ENCODE data around the gene LEP.
A peak's percentile ranks its signal among the peaks of the same experiment; 100 is the strongest.

The LEP gene

GRCh38 chr7:128251337-128251736 is 10.3 kb downstream of the LEP start:
- DNase-seq: no peak

- DNase-seq: no peak
Observed at GRCh38 chr7:128253701-128254100, 12.6 kb downstream of the LEP start.

DNA sequence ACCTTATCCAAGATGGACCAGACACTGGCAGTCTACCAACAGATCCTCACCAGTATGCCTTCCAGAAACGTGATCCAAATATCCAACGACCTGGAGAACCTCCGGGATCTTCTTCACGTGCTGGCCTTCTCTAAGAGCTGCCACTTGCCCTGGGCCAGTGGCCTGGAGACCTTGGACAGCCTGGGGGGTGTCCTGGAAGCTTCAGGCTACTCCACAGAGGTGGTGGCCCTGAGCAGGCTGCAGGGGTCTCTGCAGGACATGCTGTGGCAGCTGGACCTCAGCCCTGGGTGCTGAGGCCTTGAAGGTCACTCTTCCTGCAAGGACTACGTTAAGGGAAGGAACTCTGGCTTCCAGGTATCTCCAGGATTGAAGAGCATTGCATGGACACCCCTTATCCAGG is 13.4 kb downstream of the LEP start:
- DNase-seq: no peak

GRCh38 chr7:128255271-128255670 is 14.2 kb downstream of the LEP start:
- peak; percentile 16 for DNase-seq

GRCh38 chr7:128257458-128257857 is 16.4 kb downstream of the LEP start:
- no peak for DNase-seq

GRCh38 chr7:128259131-128260061 is 18.3 kb downstream of the LEP start:
- DNase-seq: no peak

GRCh38 chr7:128260069-128260795 is 19.2 kb downstream of the LEP start:
- DNase-seq: no peak

GRCh38 chr7:128262273-128263028 is 21.4 kb downstream of the LEP start:
- DNase-seq: no peak

- DNase-seq: no peak
Observed at GRCh38 chr7:128263420-128263819, 22.3 kb downstream of the LEP start.

GRCh38 chr7:128264477-128264876 is 23.4 kb downstream of the LEP start:
- no peak for DNase-seq

DNA sequence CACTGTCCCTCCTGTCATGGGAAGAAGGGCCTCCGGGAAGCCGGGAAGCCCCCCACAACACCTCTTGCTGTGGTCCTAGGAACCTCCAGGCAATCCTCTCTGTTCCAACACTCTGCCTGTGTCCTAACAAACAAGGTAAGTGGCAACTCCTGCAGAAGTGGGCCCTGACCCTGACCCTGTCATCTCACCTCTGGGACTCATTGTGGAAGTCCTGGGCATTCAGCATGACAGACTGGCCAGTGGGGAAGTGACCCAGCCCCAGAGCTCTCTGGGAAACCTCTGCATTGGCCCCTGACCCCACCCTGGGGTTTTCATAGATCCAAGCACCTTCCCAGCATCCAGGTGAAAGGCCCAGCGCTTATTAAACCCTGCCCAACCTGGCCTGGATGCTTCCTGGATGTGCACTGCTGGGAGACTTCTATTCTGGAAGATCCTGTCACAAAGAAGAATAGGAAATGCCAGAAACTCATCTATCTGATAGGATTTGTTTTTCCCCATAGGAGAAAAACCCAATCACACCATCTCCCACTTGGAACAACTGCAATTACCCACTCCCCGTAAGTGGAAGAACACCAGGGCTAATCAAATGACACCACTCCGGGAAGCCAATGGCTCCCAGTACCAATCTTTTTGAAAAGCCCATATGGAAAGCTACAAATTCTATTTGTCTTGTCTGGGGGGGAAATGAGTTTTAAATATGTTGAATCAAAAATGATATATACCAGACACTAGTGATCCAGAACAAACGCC is 24.3 kb downstream of the LEP start:
- no peak for DNase-seq

GRCh38 chr7:128265906-128266300 is 24.8 kb downstream of the LEP start:
- DNase-seq: no peak

- DNase-seq: no peak
Observed at GRCh38 chr7:128266529-128266882, 25.4 kb downstream of the LEP start.

DNA sequence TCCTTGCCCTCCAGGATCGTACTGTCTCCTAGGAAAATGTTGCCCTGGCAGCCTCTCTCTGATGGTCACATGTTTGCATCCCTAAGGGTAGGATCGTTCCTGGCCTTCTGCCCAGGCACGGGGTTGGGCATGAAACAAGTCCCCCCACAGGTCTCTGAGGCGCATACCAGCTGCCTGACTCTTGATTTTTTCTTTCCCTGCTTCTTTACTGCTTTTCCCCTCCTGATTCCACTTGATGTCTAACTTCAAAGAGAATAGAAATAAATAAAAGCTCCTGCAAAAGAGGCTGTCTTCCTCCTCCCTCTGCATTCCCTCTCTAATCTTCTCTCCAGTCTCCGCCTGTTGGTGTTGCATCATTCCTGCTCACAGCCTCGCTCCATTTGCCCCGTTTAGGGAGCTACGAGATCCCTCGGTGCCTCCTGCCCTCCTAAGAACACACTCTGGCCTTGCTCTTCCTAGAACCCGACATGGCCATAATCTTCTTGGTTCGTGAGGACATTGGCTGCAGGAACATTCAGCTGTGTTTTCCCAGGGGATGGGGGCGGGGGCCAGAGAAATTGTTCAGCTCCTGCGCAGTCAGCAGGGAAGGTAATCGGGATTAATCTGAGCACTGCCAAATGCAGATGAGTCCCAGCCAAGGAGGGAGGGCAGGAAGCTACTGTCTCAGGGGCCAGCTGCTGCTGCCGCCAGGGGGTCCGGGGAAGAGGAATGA is 26.0 kb downstream of the LEP start:
- DNase-seq: no peak

DNA sequence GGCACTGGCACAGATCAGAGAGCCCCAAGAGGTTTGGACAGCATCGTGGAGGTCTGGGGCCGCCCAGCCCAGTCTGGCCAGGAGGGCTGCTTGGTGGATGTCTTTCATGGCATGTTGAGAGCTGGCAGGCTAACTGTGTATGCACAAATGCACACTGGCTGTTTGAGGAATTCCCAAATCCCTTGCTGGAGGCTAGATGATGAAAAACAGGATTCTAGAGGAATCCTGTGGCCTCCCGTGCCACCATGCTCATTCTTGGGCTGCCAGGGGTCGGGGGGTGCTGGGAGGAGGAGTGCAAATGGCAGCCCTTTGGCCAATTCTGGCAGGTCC is 26.5 kb downstream of the LEP start:
- DNase-seq: no peak

DNA sequence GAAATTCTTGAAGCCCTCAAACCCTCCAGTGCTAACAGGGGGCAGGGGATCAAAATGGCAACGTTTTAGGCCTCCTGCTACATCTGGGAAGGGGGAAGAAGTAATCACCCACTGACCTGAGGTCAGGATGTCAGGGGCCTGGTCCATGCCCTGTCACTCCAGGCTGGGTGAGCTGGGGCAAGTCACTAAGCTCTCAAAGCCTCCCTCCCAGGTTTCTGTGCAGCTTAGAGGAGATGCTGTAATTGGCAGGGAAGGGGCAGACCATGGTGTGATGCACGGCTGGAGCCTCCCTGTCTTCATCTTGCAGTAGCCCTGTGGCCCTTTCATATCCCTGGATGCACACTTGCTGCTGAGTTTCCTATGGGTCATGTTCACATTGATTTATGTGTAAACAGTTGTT is 27.2 kb downstream of the LEP start:
- no peak for DNase-seq

DNA sequence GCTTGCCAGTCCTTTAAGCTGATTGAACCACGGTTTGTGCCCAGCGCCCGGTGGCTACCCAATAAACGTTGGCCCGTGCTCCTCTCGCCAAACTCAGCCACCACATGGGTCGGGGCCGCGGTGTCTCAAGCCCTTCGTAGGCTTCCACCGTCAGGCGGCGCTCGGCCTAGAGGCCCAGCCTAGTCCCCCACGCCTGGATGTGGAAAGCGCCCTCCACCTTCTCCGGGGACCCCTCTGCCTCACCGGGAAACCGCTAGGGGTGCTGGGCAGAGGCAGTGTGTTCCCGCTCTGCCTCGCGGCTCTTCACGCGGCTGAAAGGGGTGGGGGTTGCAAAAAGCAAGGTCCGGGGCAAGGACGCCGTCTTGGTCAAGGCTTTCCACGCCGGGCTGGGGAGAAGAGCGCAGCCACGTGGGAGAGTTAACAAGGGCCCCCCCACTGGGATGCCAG is 29.8 kb downstream of the LEP start:
- DNase-seq: no peak

DNA sequence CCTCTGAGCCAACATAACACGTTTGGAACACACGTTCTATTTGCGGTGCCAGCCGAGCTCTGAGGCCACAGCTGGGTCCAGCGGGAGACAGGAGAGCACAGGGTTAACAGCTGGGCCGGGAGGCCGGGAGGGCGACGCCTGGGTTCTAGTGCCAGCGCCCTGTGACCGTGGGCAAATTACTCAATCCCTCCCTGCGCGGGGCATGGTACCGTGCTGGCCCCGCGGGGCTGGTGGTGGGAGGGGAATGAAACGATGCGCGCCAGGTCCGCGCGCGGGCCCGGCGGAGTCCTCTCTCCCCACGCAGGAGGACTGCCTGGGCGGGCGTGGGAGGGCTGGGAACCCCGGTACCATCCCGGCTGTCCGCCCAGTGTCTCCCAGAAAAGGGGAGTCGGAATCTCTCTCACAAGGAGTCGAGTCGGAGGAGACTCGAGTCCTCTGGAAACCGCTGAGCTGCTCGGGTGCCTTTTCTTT is 30.4 kb downstream of the LEP start:
- no peak for DNase-seq

DNA sequence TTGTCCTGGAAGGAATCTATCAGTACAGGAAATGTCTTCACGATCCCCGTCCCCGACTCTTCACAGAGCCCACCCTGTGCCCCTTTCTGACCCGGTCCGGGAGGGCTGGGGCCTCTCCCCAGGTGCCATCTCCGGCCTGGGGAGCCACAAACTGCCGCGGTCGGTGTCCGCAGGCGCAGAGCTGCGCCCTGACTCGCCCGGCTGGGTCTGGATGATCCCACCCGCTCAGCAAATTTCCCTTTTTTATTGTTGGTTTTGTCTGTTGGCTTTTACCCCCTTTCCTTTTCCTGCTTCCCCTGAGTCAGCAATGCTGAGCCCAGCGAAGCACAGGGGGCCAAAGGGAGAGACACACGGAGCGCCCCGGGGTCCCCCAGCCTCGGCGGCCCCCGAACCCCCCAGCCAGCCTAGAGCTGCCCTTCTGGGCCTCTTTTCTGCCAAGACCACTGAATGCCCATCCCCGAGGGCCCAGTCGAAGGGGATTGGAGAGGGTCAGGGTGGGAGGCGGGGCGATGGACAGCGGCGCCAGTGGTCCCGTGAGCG is 30.9 kb downstream of the LEP start:
- DNase-seq: no peak

DNA sequence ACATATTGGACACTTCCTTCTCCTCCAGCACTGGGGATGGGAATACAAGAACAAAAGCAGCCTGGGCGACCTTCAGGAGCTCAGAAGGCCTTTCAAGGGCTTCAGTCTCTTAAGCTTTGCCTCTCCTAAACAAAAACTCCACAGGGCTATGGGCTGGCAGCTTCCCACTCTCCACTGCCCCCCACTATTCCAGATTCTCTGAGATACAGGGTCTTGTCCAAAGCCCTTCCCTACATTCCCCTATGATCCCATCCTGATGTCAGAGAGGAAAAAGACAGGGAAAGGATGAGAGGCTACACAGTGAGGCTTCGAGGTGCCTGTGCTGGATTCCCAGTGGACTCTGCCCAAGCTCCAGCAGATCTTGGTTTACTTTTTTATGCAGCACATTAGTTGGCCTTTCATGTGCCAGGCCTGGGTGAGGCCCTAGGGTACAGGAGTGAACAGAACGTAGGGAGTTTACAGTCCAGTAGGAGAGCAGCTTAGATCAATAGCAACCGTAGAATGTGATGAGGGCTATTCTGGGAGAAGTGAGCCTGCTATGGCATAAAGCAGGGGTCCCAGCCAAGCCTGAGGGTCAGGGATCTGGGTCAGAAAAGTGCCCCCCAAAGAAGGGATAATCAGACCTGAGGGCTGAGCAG is 33.3 kb downstream of the LEP start:
- no peak for DNase-seq

DNA sequence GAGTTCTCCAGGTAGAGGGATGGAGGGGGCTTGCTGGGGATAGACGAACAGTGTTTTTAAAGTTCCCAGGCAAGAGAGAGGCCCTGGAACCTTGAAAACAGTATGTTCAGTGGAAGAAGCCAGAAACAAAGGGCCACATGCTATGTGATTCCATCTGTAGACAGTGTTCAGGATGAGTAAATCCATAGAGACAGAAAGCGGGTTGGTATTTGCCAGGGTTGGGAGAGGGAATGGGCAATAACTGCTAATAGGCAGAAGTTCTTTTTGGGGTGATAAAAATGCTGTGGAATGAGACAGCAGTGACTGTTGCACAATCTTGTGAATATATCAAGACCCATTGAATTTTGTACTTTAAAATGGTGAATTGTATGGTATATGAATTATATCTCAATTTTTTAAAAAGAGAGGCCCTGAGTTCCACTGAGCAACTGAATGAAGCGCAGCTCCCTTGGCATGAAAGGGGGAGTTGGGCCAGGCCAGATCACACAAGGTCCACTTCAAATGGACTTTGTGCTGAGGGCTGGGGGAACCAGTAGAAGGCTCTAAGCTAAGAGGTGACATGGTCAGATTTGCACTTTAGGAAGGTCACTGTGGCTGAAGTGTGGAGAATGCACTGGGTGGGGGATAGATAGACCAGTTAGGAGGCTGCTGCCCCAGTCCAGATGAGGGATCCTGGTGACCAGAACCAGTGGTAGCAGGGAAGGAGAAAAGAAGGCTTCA is 34.0 kb downstream of the LEP start:
- DNase-seq: no peak
